Fibroblast of villous mesenchyme (primary cell): ENCODE measurements around the gene MRPL41. TPM values are rescaled to one million over a fixed set of nuclear protein-coding genes. Genes with fewer than 3 reads are reported as not detected.
"Not testable (repeated sequence)": the region's sequence is repeated elsewhere in the genome, so short reads cannot be mapped to it uniquely, and the experiment has no call there.

Experiments used
- DNase-seq: peaks from one replicate; pipeline ENCODE4 v3.0.0-alpha.2; 2010; ENCODE audit warnings: low read depth
- H3K4me3 ChIP-seq: 2 replicates; pipeline ENCODE4 v1.5.1; 2011; ENCODE audit warnings: low read depth, mild to moderate bottlenecking, low read length
- total RNA-seq: library from RNA; depleted of rRNA; stranded (reverse); fragments of >200 nt; gene quantifications from 2 replicates; pipeline ENCODE4 v1.2.3, GENCODE V29; 2012
- TF ChIP-seq, protein P1 (sequence below): IDR thresholded peaks from 2 replicates; pipeline ENCODE4 v1.5.1; 2012; ENCODE audit warnings: low read depth, mild to moderate bottlenecking, low read length; ENCODE audit not compliant: insufficient read depth

MRPL41 gene
- total RNA-seq, 1 donor: 41.5 TPM

DNA sequence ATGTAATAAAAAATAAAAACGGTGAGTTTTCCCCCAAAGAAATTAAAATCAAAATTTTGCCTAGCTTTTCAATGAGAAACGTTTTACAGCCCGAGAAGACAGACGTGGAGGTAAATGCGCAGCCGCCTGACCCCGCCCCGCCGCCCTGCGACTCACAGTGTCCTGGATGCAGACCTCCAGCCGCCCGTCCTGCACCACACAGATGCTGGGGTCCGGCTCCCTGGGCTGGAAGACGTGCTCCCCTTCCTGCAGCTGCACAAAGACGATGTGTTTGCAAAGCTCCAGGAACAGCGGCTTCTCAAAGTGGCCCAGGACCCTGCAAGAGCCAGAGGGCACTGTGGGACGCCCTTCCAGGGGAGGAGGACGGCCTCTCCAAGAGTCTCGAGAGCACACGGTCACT lies 9.2 kb upstream of the MRPL41 start:
- no peak for DNase-seq
- no peak overlapping the region for H3K4me3 ChIP-seq
- TF ChIP-seq, protein P1, sequence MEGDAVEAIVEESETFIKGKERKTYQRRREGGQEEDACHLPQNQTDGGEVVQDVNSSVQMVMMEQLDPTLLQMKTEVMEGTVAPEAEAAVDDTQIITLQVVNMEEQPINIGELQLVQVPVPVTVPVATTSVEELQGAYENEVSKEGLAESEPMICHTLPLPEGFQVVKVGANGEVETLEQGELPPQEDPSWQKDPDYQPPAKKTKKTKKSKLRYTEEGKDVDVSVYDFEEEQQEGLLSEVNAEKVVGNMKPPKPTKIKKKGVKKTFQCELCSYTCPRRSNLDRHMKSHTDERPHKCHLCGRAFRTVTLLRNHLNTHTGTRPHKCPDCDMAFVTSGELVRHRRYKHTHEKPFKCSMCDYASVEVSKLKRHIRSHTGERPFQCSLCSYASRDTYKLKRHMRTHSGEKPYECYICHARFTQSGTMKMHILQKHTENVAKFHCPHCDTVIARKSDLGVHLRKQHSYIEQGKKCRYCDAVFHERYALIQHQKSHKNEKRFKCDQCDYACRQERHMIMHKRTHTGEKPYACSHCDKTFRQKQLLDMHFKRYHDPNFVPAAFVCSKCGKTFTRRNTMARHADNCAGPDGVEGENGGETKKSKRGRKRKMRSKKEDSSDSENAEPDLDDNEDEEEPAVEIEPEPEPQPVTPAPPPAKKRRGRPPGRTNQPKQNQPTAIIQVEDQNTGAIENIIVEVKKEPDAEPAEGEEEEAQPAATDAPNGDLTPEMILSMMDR: no peak

DNA sequence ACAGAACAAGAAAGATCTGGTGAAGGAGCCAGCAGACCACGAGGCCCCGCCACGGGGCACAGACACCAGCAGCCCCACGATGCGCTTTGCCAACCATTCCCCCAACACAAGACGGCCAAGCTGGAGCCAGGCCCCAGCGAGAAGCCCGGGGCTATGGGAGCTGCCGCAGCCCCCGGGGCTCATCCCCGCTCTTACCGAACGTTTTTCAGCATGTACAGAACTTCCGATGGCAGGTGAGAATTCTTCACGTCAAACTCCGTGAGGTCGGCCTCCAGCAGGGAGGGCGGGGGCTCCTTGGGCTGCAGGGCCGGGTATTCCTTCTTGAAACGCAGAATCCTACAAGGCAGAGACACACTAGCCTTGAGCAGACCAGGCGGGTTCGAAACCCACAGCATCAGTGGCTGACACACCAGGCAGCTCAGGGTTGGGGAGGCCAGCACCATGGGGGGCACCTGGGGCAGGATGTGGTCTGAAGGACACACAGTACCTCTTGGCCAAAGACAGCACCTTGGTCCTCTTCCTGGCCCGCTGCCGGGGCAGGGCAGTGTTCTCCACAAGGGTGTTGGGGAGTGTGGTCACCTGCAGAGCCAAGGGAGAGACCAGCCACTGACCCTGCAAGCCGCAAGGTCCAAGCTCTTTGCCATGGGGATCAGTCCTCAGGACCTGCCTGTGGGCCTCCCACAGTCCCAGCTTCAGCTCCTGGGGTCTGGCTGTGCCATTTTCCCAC lies 8.3 kb upstream of the MRPL41 start:
- no peak for DNase-seq
- H3K4me3 ChIP-seq: no peak overlapping the region

DNA sequence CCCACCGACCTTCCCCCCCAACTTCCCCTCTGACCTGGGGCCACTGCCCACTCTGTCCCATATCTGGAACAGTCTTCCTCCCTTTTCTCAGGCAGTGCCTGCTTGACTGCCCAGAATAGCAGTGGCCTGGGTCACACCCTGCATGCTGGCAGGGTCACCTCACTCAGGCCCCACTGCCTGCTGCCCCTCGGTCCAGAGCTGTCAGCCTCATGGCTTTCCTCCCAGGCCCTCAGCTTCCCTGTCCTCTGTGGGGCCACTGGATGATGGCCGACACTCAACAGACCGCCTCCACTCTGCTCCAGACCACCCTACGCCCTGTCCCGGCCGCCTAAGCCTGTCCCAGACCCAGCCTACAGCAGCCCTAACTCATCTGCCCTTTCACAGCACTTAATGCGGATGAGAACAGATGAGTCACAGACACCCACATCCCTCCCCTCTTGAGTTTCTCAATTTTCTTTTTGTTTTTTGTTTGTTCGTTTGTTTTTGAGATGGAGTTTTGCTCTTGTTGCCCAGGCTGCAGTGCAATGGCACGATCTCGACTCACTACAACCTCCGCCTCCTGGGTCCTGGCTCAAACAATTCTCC lies 7.4 kb upstream of the MRPL41 start:
- H3K4me3 ChIP-seq: no peak overlapping the region
- DNase-seq: peak; percentile 73
- TF ChIP-seq, protein P1: no peak

More for the DNA sequence above, 8.3 kb upstream of the MRPL41 start:
- TF ChIP-seq, protein P1: no peak

DNA sequence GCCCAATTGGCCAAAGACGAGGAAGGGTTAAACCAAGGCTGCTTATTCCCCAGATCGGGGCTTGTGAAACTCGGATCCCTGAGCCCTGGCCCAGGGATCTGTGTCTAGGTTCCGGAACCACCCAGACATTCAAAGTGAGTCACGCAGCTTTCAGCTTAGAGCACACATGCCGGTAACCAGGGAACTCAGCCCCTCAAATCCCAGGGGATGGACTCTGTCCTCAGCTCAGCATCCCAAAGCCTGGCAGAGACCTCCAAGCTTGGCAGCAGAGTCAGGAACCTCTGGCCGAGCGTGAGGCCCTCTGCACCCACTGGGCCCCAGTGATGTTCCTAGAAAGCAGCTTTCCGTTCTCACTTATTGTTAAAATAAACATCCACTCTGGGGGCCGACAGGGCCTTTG lies 6.6 kb upstream of the MRPL41 start:
- no peak overlapping the region for H3K4me3 ChIP-seq
- DNase-seq: peak; percentile 64
- TF ChIP-seq, protein P1: no peak

DNA sequence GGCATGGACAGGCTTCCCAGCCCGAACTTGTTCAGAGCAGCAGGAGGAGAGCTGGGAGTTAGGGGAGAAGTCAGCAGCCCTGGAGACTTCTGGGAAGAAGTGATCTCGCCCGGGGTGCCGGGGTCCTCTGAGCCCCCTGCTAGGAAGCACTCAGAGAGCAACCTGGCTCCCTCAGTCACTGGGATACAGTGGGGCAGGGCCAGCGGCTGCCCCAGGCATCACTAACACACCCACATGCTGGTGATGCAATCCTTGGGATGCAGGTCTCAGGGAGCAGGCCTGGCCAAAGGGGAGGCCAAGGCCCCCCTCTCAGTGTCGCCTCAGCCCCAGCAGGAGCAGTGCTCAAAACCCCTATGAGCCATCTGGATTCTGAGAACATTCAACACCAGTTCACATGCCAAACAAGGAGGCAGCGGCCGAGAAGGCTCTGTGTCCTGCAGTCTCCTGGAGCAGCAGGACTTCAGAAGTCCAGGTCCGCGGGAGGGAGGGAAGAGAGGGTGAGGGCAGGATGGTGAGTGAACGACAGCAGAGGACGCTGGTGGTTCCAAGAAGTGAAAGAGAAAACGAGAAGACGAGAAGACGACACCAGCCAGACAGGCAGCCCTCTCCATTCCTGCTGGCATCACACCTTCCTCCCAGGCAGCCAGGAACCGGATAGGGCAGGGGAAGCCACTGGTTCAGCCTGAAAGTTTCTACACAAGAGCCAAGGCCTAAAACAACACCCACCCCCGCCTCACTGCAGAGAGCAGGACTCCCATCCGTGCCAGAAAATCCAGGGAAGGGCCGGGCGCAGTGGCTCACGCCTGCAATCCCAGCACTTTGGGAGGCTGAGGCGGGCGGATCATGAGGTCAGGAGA lies 3.8 kb upstream of the MRPL41 start:
- H3K4me3 ChIP-seq: no peak overlapping the region
- no peak for DNase-seq
- TF ChIP-seq, protein P1: no peak

DNA sequence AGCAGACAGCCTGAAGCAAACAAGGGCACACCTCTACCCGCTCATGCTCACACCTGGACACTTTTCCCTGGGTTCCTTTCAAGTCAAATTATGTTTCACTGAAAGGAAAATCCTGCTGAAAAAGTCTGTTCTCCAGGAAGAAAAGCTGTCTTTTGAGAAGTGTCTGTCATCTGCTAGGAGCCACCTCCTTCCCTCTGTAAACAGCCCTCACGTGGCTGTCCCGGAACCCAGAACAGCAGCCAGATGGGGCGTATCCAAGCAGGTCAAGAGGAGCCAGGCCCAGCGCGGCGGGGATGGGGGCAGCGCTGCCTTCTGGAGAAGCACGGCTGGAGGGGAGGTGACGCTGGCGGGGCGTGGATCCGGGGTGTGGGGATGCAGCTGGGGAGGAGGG lies 1.5 kb upstream of the MRPL41 start, which contains the start of gene PNPLA7:
Gene PNPLA7, minus strand, starts transcription at position 172 of the 391 bp plus-strand sequence. CDS start 205 bp downstream, outside the sequence.
- peak within 1 kb of the TSS; percentile 69 for H3K4me3 ChIP-seq
- peak; percentile 83 for DNase-seq
- TF ChIP-seq, protein P1: no peak

DNA sequence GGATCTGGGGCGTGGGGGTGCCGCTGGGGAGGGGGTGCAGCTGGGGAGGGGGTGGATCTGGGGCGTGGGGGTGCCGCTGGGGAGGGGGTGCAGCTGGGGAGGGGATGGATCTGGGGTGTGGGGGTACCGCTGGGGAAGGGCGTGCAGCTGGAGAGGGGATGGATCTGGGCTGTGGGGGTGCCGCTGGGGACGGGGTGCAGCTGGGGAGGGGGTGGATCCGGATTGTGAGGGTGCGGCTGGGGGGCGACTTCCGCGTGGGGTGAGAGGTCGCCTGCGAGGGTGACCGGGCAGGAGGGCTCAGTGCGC lies 768 bp upstream of the MRPL41 start:
- not testable (repeated sequence) for DNase-seq
- peak overlapping the region; percentile 69 for H3K4me3 ChIP-seq
